Activated CD4-positive, alpha-beta T cell treated with anti-CD3 and anti-CD28 coated beads, Interleukin-2, amount 10 ng/mL, durations not matched to agents 7 days and 5 days (primary cell): ENCODE data around the gene HLCS. TPM values are rescaled to one million over a fixed set of nuclear protein-coding genes. Genes with fewer than 3 reads are reported as not detected.

ENCODE experiments used
- CTCF ChIA-PET: fragments of 350-600 bp; sonication (Branson Sonifier 250); formaldehyde crosslinking; loops from one replicate; lab custom pipeline; 2021; ENCODE audit warnings: antibody characterized with exemption; lab: Charles Lee
- POLR2A ChIA-PET: fragments of 350-600 bp; sonication (Branson Sonifier 250); formaldehyde crosslinking; loops from one replicate; lab custom pipeline; 2021; ENCODE audit warnings: antibody characterized with exemption; lab: Charles Lee
- DNase-seq: peaks from one replicate; pipeline ENCODE4 v3.0.0-alpha.2; 2020
- H3K27ac Mint-ChIP-seq: one replicate; pipeline ENCODE4 v1.8.0; 2021; ENCODE audit warnings: mild to moderate bottlenecking, moderate library complexity, mixed read lengths
- H3K27me3 Mint-ChIP-seq: one replicate; pipeline ENCODE4 v1.8.0; 2021; ENCODE audit warnings: mixed read lengths
- H3K36me3 Mint-ChIP-seq: one replicate; pipeline ENCODE4 v1.8.0; 2021; ENCODE audit warnings: low read depth, mixed read lengths
- H3K4me1 Mint-ChIP-seq: one replicate; pipeline ENCODE4 v1.8.0; 2021; ENCODE audit warnings: mixed read lengths
- H3K4me3 Mint-ChIP-seq: one replicate; pipeline ENCODE4 v1.8.0; 2021; ENCODE audit warnings: mild to moderate bottlenecking, moderate library complexity, mixed read lengths
- H3K9me3 Mint-ChIP-seq: one replicate; pipeline ENCODE4 v1.8.0; 2021; ENCODE audit warnings: mixed read lengths
- total RNA-seq, 2 experiments: library from RNA; stranded (reverse); gene quantifications; one replicate each; pipeline ENCODE4 v1.2.3, GENCODE V29; 2021

HLCS gene
- total RNA-seq, 2 experiments from 2014 or later = 15.8 to 15.9 TPM

GRCh38 chr21:36914244-36915013, 52.0 kb downstream of the HLCS start:
- H3K4me1 Mint-ChIP-seq = peaks cover 18% of the 10 kb centered on the region
- H3K27ac Mint-ChIP-seq = no peak overlapping the region
- DNase-seq = no peak
- H3K4me3 Mint-ChIP-seq = no peak overlapping the region
- no peaks in the 10 kb centered on the region for H3K36me3 Mint-ChIP-seq
- CTCF ChIA-PET = interaction anchor here (1.0 kb wide), 1 partner anchor 14 kb away, joined by 3 read pairs; no protein-coding TSS in a partner anchor
- no peaks in the 10 kb centered on the region for H3K27me3 Mint-ChIP-seq
- POLR2A ChIA-PET = no interaction called here
- no peaks in the 10 kb centered on the region for H3K9me3 Mint-ChIP-seq

GRCh38 chr21:36913247-36914169, 53.0 kb downstream of the HLCS start:
- H3K36me3 Mint-ChIP-seq = no peaks in the 10 kb centered on the region
- H3K4me1 Mint-ChIP-seq = peaks cover 18% of the 10 kb centered on the region
- no peak overlapping the region for H3K4me3 Mint-ChIP-seq
- ChIA-PET CTCF (interaction anchor here (1.0 kb wide), 1 partner anchor 13 kb away, joined by 3 read pairs; no protein-coding TSS in a partner anchor), POLR2A (no interaction called here)
- H3K27me3 Mint-ChIP-seq = no peaks in the 10 kb centered on the region
- DNase-seq = no peak
- no peaks in the 10 kb centered on the region for H3K9me3 Mint-ChIP-seq
- no peak overlapping the region for H3K27ac Mint-ChIP-seq

- Mint-ChIP-seq H3K9me3 (no peaks in the 10 kb centered on the region), H3K36me3 (no peaks in the 10 kb centered on the region), H3K27ac (no peak overlapping the region), H3K4me1 (peaks cover 7% of the 10 kb centered on the region), H3K4me3 (no peak overlapping the region), H3K27me3 (no peaks in the 10 kb centered on the region)
- POLR2A ChIA-PET = no interaction called here
- CTCF ChIA-PET = interaction anchor here (0.6 to 1.6 kb wide), 2 partner anchors 17 to 280 kb away, joined by 3 to 4 read pairs; no protein-coding TSS in a partner anchor
- no peak for DNase-seq
These were observed 55.7 kb downstream of the HLCS start for GRCh38 chr21:36910581-36911307.

- H3K4me1 Mint-ChIP-seq = peaks cover 7% of the 10 kb centered on the region
- H3K4me3 Mint-ChIP-seq = no peak overlapping the region
- ChIA-PET POLR2A (no interaction called here), CTCF (interaction anchor here (1.6 kb wide), 1 partner anchor 17 kb away, joined by 4 read pairs; no protein-coding TSS in a partner anchor)
- H3K9me3 Mint-ChIP-seq = no peaks in the 10 kb centered on the region
- peak overlapping the region; percentile 22 for H3K27ac Mint-ChIP-seq
- no peaks in the 10 kb centered on the region for H3K27me3 Mint-ChIP-seq
- DNase-seq = no peak
- H3K36me3 Mint-ChIP-seq = no peaks in the 10 kb centered on the region
These were observed 56.4 kb downstream of the HLCS start for GRCh38 chr21:36909901-36910561.

GRCh38 chr21:36909423-36909822, 57.0 kb downstream of the HLCS start:
- CTCF ChIA-PET = interaction anchor here (1.6 kb wide), 1 partner anchor 18 kb away, joined by 4 read pairs; no protein-coding TSS in a partner anchor

GRCh38 chr21:36908260-36908908, 58.1 kb downstream of the HLCS start:
- Mint-ChIP-seq H3K9me3 (no peaks in the 10 kb centered on the region), H3K4me3 (no peak overlapping the region), H3K4me1 (peaks cover 7% of the 10 kb centered on the region), H3K36me3 (no peaks in the 10 kb centered on the region), H3K27ac (no peak overlapping the region), H3K27me3 (no peaks in the 10 kb centered on the region)
- CTCF ChIA-PET = no interaction called here
- no peak for DNase-seq
- POLR2A ChIA-PET = no interaction called here

More at GRCh38 chr21:36909423-36909822, 57.0 kb downstream of the HLCS start:
- Mint-ChIP-seq H3K27ac (no peak overlapping the region), H3K4me3 (no peak overlapping the region), H3K27me3 (no peaks in the 10 kb centered on the region), H3K9me3 (no peaks in the 10 kb centered on the region), H3K36me3 (no peaks in the 10 kb centered on the region), H3K4me1 (peaks cover 7% of the 10 kb centered on the region)
- DNase-seq = no peak
- POLR2A ChIA-PET = no interaction called here

GRCh38 chr21:36904093-36904666, 62.3 kb downstream of the HLCS start:
- CTCF ChIA-PET = interaction anchor here (1.3 kb wide), 1 partner anchor 20 kb away, joined by 3 read pairs; no protein-coding TSS in a partner anchor
- POLR2A ChIA-PET = no interaction called here
- no peak for DNase-seq
- no peaks in the 10 kb centered on the region for H3K9me3 Mint-ChIP-seq
- peaks cover 5% of the 10 kb centered on the region for H3K4me1 Mint-ChIP-seq
- H3K4me3 Mint-ChIP-seq = no peak overlapping the region
- H3K27ac Mint-ChIP-seq = no peak overlapping the region
- no peaks in the 10 kb centered on the region for H3K36me3 Mint-ChIP-seq
- H3K27me3 Mint-ChIP-seq = no peaks in the 10 kb centered on the region

GRCh38 chr21:36902793-36903192, 63.7 kb downstream of the HLCS start:
- Mint-ChIP-seq H3K27ac (no peak overlapping the region), H3K36me3 (no peaks in the 10 kb centered on the region), H3K4me1 (peaks cover 5% of the 10 kb centered on the region), H3K27me3 (no peaks in the 10 kb centered on the region), H3K9me3 (no peaks in the 10 kb centered on the region), H3K4me3 (no peak overlapping the region)
- POLR2A ChIA-PET = no interaction called here
- CTCF ChIA-PET = interaction anchor here (1.3 kb wide), 1 partner anchor 22 kb away, joined by 3 read pairs; no protein-coding TSS in a partner anchor
- DNase-seq = no peak

GRCh38 chr21:36902331-36902730, 64.1 kb downstream of the HLCS start:
- CTCF ChIA-PET = no interaction called here
- Mint-ChIP-seq H3K36me3 (no peaks in the 10 kb centered on the region), H3K27me3 (no peaks in the 10 kb centered on the region), H3K9me3 (no peaks in the 10 kb centered on the region), H3K27ac (no peak overlapping the region), H3K4me3 (no peak overlapping the region), H3K4me1 (peaks cover 5% of the 10 kb centered on the region)
- POLR2A ChIA-PET = no interaction called here
- DNase-seq = no peak

GRCh38 chr21:36901575-36901974, 64.9 kb downstream of the HLCS start:
- no peak overlapping the region for H3K27ac Mint-ChIP-seq
- ChIA-PET POLR2A (no interaction called here), CTCF (no interaction called here)
- H3K4me3 Mint-ChIP-seq = no peak overlapping the region
- H3K36me3 Mint-ChIP-seq = no peaks in the 10 kb centered on the region
- H3K4me1 Mint-ChIP-seq = peaks cover 5% of the 10 kb centered on the region
- no peak for DNase-seq
- no peaks in the 10 kb centered on the region for H3K27me3 Mint-ChIP-seq
- H3K9me3 Mint-ChIP-seq = no peaks in the 10 kb centered on the region

GRCh38 chr21:36893581-36893980, 72.9 kb downstream of the HLCS start:
- ChIA-PET POLR2A (no interaction called here), CTCF (no interaction called here)
- H3K4me1 Mint-ChIP-seq = no peaks in the 10 kb centered on the region
- DNase-seq = no peak
- no peak overlapping the region for H3K27ac Mint-ChIP-seq
- H3K4me3 Mint-ChIP-seq = no peak overlapping the region
- no peaks in the 10 kb centered on the region for H3K9me3 Mint-ChIP-seq
- H3K27me3 Mint-ChIP-seq = no peaks in the 10 kb centered on the region
- H3K36me3 Mint-ChIP-seq = peaks cover 5% of the 10 kb centered on the region
